ENCODE data around the gene DNAJC7.

- TF ChIP-seq CTCF (IDR thresholded peaks at IDR 0.05): no peak
- no peak for TF ChIP-seq POLR2AphosphoS5 (IDR thresholded peaks at IDR 0.05)
- TF ChIP-seq POLR2A (IDR thresholded peaks at IDR 0.05): no peak
Measured at GRCh38 chr17:42047343-42047742, 30.1 kb upstream of the DNAJC7 start.
